ENCODE data around the gene TIGAR. TPM values are rescaled to one million over a fixed set of nuclear protein-coding genes. Genes with fewer than 3 reads are reported as not detected.

The TIGAR gene
- polyA plus RNA-seq, 3 donors = 5.5 to 16.0 (median 11.0) TPM

DNA sequence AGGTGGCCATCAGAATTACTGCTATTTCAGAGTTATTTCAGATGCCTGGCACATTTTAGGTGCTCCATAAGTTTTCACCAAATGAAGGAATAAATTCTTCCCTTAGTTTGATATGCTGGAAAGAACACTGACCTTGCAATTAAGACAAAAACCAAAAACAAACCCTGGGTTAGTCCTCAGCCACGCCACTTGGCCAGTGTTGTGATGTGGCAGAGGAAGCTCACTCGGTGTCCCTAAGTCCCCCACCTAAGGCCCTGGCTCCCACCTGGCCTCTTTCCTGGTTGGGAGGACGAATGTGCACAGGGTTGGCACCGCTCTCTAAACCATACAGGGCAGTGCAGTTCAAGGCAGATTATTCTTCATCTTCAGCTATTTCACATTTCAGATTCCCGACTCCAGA lies 72.2 kb downstream of the TIGAR start:
- H3K27me3 Mint-ChIP-seq (ENCODE audit: low read depth in 3 of 3) = peaks cover 20 to 28% (median 23%) of the 10 kb centered on the region in 3 donors

DNA sequence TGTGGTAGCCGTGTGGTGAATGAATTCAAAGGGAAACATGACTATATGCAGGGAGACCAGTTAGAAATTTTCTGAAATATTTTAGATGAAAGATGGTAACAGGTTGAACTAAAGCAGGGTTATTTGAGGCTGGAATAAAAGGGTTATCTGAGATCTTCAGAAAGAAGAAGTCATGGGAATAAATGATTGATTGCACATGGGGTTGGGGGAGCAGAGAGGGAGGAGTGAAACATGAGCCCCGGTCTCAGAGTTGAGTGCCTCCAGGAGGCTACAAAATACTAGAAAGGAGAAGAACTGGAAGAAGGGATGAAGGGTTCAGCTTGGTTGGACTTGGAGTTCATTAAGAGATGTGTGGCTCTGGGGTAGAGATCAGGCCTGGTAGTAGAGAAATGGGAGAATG lies 74.8 kb downstream of the TIGAR start:
- intact Hi-C loops (cut with micrococcal nuclease) = no loop called here
- peaks cover 25 to 29% (median 26%) of the 10 kb centered on the region in 3 donors for H3K27me3 Mint-ChIP-seq (ENCODE audit: low read depth in 3 of 3)
- H3K9me3 Mint-ChIP-seq = peaks cover 0 to 3% (median 0%) of the 10 kb centered on the region in 7 donors
- Histone ChIP-seq H3K9ac (ENCODE audit: insufficient read depth, low read length, poor library complexity, severe bottlenecking) (no peak overlapping the region), H3K4me1 (ENCODE audit: control insufficient read depth in 1 of 2, insufficient read depth in 2 of 2, low read length in 2 of 2) (no peaks in the 10 kb centered on the region), H2AFZ (ENCODE audit: insufficient read depth, low read depth, low read length, poor library complexity, severe bottlenecking) (no peak overlapping the region), H3K9me3 (replicated peaks in 1 of 2; ENCODE audit: control insufficient read depth in 1 of 2, insufficient read depth in 1 of 2, low read length in 2 of 2) (no peaks in the 10 kb centered on the region), H3K4me3 (replicated peaks in 1 of 3; ENCODE audit: low read depth in 2 of 3, low read length in 3 of 3) (no peak overlapping the region), H3K27me3 (ENCODE audit: control insufficient read depth in 2 of 2, insufficient read depth in 2 of 2, low read length in 2 of 2) (peaks cover 0 to 10% of the 10 kb centered on the region in 2 donors), H3K79me2 (ENCODE audit: insufficient read depth, low read length) (no peaks in the 10 kb centered on the region), H3K36me3 (replicated peaks in 1 of 2; ENCODE audit: control insufficient read depth in 1 of 2, insufficient read depth in 2 of 2, low read length in 2 of 2) (no peaks in the 10 kb centered on the region), H3K27ac (ENCODE audit: low read depth in 1 of 2, low read length in 2 of 2) (no peak overlapping the region), H3K4me2 (replicated peaks; ENCODE audit: extremely low read depth, low read length, poor library complexity, severe bottlenecking) (no peak overlapping the region), H4K20me1 (ENCODE audit: insufficient read depth, low read length) (no peaks in the 10 kb centered on the region)
- no peak for DNase-seq
- TF ChIP-seq, protein P1, sequence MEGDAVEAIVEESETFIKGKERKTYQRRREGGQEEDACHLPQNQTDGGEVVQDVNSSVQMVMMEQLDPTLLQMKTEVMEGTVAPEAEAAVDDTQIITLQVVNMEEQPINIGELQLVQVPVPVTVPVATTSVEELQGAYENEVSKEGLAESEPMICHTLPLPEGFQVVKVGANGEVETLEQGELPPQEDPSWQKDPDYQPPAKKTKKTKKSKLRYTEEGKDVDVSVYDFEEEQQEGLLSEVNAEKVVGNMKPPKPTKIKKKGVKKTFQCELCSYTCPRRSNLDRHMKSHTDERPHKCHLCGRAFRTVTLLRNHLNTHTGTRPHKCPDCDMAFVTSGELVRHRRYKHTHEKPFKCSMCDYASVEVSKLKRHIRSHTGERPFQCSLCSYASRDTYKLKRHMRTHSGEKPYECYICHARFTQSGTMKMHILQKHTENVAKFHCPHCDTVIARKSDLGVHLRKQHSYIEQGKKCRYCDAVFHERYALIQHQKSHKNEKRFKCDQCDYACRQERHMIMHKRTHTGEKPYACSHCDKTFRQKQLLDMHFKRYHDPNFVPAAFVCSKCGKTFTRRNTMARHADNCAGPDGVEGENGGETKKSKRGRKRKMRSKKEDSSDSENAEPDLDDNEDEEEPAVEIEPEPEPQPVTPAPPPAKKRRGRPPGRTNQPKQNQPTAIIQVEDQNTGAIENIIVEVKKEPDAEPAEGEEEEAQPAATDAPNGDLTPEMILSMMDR (IDR thresholded peaks at IDR 0.05) = no peak
- no peak overlapping the region for H3K4me3 Mint-ChIP-seq
- H3K36me3 Mint-ChIP-seq = no peaks in the 10 kb centered on the region
- H3K27ac Mint-ChIP-seq = no peak overlapping the region
- WGBS (ENCODE audit: insufficient coverage) = 76% methylated on average over 2 of the region's 2 CpGs
- no peaks in the 10 kb centered on the region for H3K4me1 Mint-ChIP-seq

More for the DNA sequence above, 72.2 kb downstream of the TIGAR start:
- H3K79me2 ChIP-seq (ENCODE audit: insufficient read depth, low read length) = no peaks in the 10 kb centered on the region
- no peak overlapping the region for H3K9ac ChIP-seq (ENCODE audit: insufficient read depth, low read length, poor library complexity, severe bottlenecking)
- Mint-ChIP-seq H3K4me1 (no peaks in the 10 kb centered on the region), H3K4me3 (no peak overlapping the region), H3K27ac (no peak overlapping the region), H3K9me3 (peaks cover 0 to 3% (median 0%) of the 10 kb centered on the region in 7 donors), H3K36me3 (no peaks in the 10 kb centered on the region)
- intact Hi-C loops (cut with micrococcal nuclease) = no loop called here
- H3K4me3 ChIP-seq (replicated peaks in 1 of 3; ENCODE audit: low read depth in 2 of 3, low read length in 3 of 3) = no peak overlapping the region
- 80% methylated on average over 5 of the region's 5 CpGs for WGBS (ENCODE audit: insufficient coverage)
- H3K27me3 ChIP-seq (ENCODE audit: control insufficient read depth in 2 of 2, insufficient read depth in 2 of 2, low read length in 2 of 2) = peaks cover 0 to 10% of the 10 kb centered on the region in 2 donors
- DNase-seq = no peak
- no peaks in the 10 kb centered on the region for H3K9me3 ChIP-seq (replicated peaks in 1 of 2; ENCODE audit: control insufficient read depth in 1 of 2, insufficient read depth in 1 of 2, low read length in 2 of 2)
- TF ChIP-seq, protein P1 (IDR thresholded peaks at IDR 0.05) = no peak
- H3K4me2 ChIP-seq (replicated peaks; ENCODE audit: extremely low read depth, low read length, poor library complexity, severe bottlenecking) = no peak overlapping the region
- no peaks in the 10 kb centered on the region for H4K20me1 ChIP-seq (ENCODE audit: insufficient read depth, low read length)
- no peaks in the 10 kb centered on the region for H3K36me3 ChIP-seq (replicated peaks in 1 of 2; ENCODE audit: control insufficient read depth in 1 of 2, insufficient read depth in 2 of 2, low read length in 2 of 2)
- H2AFZ ChIP-seq (ENCODE audit: insufficient read depth, low read depth, low read length, poor library complexity, severe bottlenecking) = no peak overlapping the region
- H3K27ac ChIP-seq (ENCODE audit: low read depth in 1 of 2, low read length in 2 of 2) = no peak overlapping the region
- no peaks in the 10 kb centered on the region for H3K4me1 ChIP-seq (ENCODE audit: control insufficient read depth in 1 of 2, insufficient read depth in 2 of 2, low read length in 2 of 2)

Measured in CD14-positive monocyte (primary cell).